Limb (tissue), 2 donors: Measurements from ENCODE around the gene TGIF1.
A peak's percentile ranks its signal among the peaks of the same experiment; 100 is the strongest.

Experiments
- DNase-seq, 2 donors: peaks; one replicate each; pipeline ENCODE4 v3.0.0-alpha.2; 2016; ENCODE audit errors: extremely low spot score in 2 of 2

The TGIF1 gene

DNA sequence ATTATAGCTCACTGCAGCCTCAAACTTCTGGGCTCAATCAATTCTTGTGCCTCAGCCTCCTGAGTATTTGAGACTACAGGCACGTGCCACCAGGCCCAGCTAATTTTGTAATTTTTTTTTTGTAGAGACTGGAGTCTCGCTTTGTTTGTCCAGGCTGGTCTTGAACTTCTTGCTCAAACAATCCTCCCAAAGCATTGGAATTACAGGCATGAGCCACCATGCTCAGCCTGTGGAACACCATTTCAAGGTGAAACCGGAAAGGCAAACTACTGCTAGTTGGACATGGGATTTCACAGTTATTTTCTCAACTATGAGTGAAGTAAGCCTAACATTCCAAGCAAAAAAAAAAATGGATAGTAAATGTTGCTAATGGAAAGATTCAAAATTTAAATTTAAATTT is 20.9 kb upstream of the TGIF1 start:
- no peak for DNase-seq

DNA sequence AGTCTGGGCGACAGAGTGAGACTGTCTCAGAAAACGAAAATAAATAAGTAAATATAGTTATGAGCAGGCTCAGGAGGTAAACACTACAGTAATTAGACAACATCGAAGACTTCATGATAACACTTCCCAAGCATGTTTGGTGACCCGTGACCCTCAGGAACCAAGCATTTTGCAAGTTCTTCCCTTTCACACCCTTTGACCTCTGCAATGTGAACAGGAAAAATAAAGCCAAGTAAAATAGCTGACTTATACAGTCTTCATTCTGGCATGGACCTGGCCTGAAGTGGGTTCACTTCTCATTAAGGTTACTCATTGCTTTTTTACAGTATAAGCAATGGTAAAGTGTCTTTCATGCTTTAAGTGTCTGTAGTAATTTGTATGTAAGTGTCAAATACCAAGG is 15.3 kb upstream of the TGIF1 start:
- no peak for DNase-seq

- no peak for DNase-seq
Observed at GRCh38 chr18:3440341-3440740, 9.6 kb upstream of the TGIF1 start.

DNA sequence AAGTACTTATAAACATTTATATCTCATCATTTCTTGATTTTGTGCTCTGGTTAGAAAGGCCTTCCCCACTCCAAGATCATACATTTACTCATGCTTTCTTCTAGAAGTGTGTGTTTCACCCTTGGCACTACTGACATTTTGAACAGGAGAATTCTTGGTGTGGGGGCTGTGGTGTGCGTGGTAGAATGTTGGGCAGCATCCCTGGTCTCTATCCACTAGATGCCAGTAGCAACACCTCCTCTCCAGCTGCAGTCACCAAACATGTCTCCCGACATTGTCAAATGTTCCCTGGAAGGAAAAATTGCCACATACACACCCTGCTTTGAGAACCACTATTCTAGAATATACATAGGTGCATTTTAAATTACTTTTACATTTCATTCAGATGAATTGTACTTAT is 8.7 kb upstream of the TGIF1 start:
- no peak for DNase-seq

DNA sequence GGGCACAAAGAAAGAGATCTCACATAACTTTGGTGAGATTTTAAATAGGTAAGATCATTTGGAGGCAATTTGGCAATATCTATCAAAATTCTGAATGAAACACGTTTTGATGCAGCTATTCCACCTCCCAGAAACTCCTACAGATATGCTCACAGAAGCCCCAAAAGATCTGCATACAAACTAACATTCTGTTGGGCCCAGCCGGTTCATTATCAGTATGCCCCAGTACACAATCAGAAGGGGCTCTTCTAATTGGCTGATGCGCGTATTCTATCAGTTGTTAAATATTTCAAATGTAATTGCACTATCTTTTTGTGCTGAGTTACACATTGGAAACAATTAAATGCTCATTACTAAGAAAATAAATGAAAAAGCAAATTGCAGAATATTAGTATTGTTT is 7.1 kb upstream of the TGIF1 start:
- DNase-seq = no peak

GRCh38 chr18:3444296-3444695 is 5.7 kb upstream of the TGIF1 start:
- no peak for DNase-seq

DNA sequence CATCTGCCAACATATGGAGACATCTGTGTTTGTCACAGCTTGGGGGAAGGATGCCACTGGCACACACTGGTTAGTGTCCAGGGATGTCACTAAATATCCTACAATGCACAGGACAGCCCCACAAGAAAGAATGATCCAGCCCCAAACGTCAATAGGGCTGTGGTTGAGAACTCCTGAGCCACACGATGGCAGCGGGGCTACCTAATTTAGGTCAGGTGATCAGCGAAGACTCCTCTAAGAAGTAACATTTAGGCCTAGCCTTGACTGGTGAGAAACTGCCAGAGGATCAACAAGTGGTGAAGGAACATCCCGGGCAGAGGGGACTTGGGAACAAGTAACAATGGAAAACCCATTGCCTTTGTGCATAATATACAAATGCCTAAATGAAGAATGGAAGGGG is 5.0 kb upstream of the TGIF1 start:
- DNase-seq = no peak

- DNase-seq = peak; percentile 60 to 79
Observed at GRCh38 chr18:3447068-3447894, 2.7 kb upstream of the TGIF1 start.

DNA sequence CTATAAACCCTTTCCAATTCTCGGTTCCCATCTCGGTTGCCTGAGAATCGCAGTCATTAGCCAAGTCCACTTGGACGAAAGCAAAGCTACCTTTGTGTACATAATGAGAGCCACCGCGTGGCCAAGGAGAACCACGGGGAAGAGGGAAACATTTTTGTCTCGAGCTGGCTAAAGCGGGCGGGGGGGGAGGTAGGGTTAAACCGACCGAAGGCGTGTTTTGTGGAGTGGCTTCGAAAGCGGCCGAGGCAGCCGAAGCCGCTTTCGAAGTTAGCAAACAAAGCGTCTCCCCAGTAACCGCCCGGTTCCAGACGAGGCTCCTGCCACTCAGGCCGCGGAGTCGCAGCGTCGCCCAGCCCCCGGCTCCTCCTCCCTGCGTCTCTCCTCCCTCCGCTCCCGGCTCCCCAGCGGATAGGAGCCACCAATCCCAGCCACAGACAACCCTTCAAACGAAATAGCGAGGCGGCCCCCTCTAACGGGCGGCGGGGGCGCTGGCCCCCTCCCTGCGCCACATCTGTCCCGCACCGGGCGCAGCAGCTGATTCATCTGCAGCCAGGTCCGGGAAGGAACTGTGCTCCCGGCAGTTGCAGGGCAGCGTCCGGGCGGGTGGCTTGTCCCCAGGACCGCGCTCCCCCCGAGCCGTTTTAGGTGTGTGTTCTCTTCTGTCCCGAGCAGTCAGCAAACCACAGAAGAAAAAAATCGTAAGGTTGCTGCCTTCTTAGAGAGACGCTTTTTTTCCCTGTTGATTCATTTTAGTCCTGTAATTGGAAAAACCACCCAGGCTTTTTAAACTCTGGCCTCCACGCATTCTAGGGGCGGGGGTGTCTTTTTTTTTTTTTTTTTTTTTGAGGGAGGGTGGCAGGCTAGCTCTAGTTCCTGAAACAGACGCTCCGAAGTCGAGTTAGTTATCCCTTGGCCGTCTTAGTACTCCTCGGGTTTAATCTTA is 1.8 kb upstream of the TGIF1 start:
- DNase-seq = peak; percentile 96 to 97

GRCh38 chr18:3448838-3449511 is 997 bp upstream of the TGIF1 start:
- DNase-seq = peak in 1 of 2 donors; percentile 64

- DNase-seq = peak; percentile 82 to 87
Observed at GRCh38 chr18:3449512-3450011, 410 bp upstream of the TGIF1 start.

DNA sequence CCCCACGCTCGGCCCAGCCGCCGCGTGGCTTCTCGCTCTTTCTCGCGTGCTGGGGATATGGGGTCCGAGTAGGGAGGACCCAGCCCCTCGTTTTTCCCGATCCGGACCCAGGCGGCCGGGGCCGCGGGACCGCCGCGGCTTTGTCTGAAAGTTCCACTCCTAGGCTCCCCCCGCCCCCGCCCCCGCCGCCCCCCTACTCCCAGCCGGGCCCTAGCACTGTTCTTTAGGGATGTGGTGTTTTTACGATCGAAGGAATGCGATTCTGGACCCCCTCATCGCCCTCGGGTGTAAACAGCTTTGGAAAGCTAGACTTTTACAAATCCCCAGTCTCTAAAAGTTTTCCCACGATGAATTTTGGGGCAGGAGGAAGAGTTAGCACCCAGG is 819 bp downstream of the TGIF1 start:
- DNase-seq = no peak

GRCh38 chr18:3451183-3451988 is 1.4 kb downstream of the TGIF1 start:
- peak; percentile 94 to 95 for DNase-seq

- DNase-seq = peak in 1 of 2 donors; percentile 74
Observed at GRCh38 chr18:3451989-3452749, 2.2 kb downstream of the TGIF1 start.

DNA sequence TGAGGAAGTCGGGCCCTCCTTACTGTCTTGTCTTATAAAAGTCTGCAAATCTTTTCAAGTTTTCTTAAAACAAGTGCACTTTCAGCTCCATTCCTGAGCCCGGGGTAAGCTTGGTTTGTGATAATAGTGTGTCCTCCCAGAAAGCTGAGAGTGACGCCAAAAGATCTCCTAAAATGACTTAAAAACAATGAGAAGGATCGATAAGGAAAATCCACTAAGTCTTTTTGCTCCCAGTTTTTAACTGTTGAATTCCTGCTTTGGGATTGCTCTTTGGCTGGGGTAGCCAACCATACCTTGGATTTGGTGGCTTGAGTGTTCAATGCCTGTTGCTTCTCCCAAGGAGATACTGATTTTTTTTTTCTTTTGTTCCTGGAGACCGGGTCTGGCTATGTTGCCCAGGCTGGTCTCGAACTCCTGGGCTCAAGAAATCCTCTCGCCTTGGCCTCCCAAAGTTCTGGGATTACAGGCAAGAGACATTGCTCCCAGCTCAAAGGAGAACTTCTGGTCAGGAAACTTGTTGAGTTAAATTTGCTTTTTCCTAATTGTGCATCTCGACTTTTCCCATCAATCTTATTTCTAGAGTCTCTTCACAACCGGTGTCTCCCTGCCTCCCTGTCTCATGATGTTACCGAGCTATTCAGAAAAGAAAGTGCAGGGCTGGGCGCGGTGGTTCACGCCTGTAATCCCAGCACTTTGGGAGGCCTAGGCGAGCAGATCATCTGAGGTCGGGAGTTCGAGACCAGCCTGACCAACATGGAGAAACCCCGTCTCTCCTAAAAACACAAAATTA is 3.0 kb downstream of the TGIF1 start:
- no peak for DNase-seq

GRCh38 chr18:3453540-3454364 is 3.8 kb downstream of the TGIF1 start:
- DNase-seq = peak; percentile 55 to 89

DNA sequence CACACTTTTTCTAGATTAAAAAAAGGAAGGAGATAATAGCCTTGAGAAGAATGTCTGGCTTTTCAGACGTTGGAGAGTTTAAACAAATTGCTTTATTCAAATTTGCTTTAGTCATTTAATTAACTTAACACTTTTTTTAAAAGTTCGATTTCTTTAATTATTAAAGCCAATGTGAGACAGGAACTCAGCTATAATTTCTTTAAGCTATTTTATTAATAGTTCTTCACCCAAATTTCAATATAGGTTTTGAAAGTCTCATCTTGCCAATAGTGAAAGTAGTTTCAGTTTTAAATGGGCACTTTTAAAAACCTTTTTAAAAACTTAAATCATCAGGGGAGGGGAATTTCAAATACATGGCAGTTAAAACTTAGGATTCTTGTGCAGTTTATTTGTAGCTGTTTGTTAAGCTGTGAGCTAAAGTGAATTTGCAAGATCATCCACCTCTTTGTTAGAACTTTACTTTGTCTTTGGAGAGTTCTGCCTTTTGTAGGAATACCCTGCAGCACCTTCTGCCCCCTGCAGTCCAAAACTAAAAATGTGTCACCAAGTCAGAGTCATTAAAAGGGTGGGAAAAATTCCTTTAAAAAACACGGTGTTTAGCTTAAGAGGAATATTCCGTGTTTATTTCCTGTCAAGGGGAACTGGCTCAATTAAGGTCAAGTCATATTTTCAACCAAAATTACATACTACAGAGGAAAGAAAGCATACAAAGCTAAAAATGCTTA is 4.6 kb downstream of the TGIF1 start:
- DNase-seq = peak in 1 of 2 donors; percentile 75
